HG03095 (cell line): ENCODE measurements around the gene HBP1.
"Not testable (repeated sequence)": the region's sequence is repeated elsewhere in the genome, so short reads cannot be mapped to it uniquely, and the experiment has no call there.

Experiments used
- ATAC-seq: cut with Tn5 transposase; IDR thresholded peaks from one replicate; pipeline ENCODE4 v1.9.1; 2021; ENCODE audit warnings: moderate library complexity; ENCODE audit not compliant: unreplicated experiment

HBP1 gene, protein sequence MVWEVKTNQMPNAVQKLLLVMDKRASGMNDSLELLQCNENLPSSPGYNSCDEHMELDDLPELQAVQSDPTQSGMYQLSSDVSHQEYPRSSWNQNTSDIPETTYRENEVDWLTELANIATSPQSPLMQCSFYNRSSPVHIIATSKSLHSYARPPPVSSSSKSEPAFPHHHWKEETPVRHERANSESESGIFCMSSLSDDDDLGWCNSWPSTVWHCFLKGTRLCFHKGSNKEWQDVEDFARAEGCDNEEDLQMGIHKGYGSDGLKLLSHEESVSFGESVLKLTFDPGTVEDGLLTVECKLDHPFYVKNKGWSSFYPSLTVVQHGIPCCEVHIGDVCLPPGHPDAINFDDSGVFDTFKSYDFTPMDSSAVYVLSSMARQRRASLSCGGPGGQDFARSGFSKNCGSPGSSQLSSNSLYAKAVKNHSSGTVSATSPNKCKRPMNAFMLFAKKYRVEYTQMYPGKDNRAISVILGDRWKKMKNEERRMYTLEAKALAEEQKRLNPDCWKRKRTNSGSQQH

GRCh38 chr7:107168233-107169119, at the start of gene HBP1:
Gene HBP1 (plus strand): TSS chr7:107169003. CDS start chr7:107179894, 10,891 bp downstream.
- ATAC-seq: peak; percentile 87

DNA sequence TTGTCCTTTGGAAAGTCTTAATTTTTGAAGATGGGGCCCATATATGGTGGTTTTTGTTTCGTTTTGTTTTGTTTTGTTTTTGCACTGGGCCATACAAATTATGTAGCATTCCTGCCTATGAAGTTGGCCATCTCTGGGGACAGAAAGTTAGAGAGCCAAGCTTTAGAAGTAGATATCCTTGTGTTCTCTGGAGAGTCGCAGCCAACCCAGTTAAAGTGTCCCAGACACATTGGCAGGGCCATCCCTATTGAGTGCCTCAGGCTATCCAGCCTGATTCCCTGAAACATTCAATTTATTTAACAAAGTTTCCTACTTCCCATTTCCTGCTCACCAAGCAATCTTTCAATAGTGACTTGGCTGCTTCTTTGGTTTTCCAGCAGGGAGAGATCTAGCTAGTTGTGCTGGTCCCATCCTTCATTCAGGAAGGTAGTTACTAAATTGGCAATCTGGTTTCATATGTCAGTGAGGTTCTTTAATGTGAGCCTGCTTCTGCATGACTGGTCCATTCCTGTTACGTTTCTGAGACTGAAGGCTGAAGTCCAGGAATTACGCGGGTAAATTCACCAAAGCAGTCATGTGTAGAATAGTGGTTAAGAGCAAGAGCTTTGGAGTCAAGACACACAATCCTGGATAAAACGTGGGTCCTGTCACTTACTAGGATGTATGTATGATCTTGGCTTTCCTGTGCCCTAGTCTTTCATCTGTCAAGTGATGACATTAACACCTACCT, 49.3 kb upstream of the HBP1 start:
- no peak for ATAC-seq

DNA sequence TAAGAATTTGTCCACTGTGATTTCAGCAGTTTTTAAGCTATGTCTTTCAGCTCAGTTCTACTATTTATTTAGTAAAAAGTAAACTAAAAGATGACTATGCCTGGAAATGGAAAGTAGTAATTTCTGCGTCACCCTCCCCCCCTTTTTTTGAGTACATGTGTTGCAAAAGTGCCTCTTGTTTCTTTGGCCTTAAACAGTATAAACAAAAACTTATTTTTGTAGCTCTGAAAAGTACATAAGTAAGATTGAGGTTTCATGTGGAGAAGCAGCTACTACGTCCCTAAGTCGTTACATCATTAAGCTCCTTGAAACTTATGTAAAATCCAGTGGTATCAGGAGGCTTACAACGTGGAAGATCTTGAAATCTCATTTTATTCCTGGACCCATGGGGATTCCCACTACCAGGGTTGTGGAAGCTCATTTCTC, 46.3 kb upstream of the HBP1 start:
- no peak for ATAC-seq

DNA sequence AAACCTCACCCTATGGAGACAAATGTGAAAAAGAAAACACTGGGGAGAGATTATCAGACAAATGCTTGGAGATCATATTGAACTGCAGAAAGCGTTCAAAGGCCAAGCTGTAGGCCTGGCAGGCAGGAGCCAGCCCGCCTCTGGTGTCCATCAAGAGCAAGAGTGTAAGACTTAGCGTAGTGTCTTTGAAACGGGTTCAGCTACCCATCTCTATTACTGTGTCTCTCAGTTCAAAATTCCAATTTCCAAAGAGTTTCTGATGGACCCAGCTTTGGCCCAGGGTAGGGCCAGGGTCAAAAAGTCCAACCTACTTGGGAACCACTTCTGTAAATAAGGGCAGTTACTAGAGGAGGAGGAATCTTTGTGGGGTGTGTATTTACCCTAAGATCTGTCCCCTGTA, 45.4 kb upstream of the HBP1 start:
- ATAC-seq: no peak

- no peak for ATAC-seq
Observed at GRCh38 chr7:107125475-107125874, 43.3 kb upstream of the HBP1 start.

DNA sequence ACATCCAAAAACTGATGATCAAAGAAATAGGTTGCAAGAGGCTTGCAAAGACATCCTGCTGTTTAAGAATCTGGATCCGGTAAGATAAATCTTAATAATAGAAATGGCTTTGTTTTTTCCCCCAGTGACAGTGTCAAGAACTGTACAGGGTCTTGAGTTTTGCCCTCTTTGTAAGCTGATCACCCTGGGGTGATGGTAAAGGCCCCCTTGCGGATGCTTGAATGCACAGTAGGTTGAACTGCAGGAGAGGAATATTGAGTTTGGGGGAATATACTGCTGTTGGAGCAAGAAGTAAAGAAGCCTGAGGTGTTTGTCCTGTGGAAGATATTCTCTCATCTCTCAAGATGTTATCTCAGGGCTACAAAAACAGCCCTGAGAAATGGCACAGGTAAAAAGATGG, 40.6 kb upstream of the HBP1 start:
- no peak for ATAC-seq

DNA sequence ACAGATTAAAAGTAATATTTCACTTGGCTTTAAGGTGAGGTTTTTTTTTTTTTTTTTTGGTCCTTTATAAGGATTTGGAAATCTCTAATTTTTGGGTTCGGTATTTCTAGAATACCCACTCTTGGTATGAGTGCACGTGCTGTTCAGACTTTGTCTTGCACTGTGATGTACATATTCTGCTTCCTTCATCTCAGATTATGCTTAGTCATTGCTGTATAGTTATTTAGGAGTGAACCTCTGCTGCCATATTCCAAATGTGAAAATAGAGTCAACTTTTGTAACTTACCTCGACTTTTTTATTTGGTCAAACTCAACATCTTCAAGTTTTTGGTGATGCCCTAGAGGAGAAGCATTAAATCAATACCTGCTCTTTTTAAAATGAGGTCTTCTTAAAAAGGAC, 40.1 kb upstream of the HBP1 start:
- no peak for ATAC-seq

DNA sequence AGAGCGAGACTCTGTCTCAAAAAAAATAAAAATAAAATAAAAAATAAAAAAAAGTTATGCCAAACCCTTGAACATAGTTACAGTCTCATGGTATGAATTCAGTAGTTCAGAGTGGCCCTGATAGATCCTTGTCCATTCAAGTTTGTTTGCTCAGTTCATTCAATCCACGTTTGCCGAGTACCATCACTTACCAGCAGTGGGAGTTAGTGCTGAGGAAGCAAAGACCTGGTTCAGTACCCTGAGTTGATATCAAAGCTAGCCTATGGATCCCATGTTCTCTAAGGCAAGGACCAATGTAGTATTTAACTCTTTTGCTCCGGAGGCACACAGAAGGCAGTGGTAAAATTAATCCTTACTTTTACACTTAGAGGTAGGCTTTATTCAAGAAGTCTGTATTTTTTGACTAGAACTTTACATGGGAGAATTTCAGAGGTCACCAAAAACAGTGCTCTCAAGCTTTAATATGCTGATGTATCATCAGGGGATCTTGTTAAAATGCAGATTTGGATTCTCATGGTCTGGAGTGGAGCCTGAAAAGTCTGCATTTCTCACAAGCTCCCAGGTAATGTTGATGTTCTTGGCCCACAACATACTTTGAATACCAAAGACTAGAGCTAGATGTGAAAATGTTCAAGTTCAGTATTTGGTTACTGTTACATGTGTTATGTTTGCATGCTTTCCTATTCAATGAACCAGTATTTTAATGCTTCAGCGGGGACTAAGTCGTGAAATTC, 38.1 kb upstream of the HBP1 start:
- ATAC-seq: no peak

- ATAC-seq: no peak
Observed at GRCh38 chr7:107133396-107133795, 35.4 kb upstream of the HBP1 start.

DNA sequence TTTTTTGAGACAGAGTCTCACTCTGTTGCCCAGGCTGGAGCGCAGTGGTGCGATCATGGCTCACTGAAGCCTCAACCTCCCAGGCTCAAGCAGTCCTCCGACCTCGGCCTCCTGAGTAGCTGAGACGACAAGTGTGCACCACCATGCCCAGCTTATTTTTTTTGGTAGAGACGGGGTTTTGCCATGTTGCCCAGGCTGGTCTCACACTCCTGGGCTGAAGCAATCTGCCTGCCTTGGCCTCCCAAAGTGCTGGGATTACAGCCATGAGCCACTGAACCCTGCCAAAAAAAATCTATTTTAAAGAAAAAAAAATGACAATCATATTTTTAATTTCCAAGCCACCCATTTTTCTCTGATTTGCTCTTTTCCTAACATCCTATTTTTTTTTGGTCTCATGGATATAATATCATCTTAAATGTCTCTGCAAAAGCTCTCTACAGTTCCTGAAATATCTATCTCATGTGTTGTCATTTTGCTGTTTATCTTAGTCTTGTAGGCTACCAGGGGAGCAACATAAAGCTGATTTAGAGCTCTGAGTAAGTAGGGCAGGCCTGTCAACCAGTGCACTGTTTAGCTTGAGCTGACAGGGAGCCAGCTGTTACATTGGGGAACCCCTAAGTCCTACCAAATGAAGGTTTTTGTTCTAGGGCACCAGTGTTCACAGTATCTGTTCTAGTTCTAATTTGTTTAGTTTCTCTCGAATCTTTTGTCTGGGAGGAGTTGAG, 29.9 kb upstream of the HBP1 start:
- no peak for ATAC-seq

GRCh38 chr7:107143875-107144274, 24.9 kb upstream of the HBP1 start:
- ATAC-seq: not testable (repeated sequence)

GRCh38 chr7:107145067-107145838, 23.6 kb upstream of the HBP1 start:
- ATAC-seq: no peak

GRCh38 chr7:107147464-107148393, 21.1 kb upstream of the HBP1 start:
- no peak for ATAC-seq

- no peak for ATAC-seq
Observed at GRCh38 chr7:107148721-107149120, 20.1 kb upstream of the HBP1 start.

- no peak for ATAC-seq
Observed at GRCh38 chr7:107149863-107150262, 18.9 kb upstream of the HBP1 start.

DNA sequence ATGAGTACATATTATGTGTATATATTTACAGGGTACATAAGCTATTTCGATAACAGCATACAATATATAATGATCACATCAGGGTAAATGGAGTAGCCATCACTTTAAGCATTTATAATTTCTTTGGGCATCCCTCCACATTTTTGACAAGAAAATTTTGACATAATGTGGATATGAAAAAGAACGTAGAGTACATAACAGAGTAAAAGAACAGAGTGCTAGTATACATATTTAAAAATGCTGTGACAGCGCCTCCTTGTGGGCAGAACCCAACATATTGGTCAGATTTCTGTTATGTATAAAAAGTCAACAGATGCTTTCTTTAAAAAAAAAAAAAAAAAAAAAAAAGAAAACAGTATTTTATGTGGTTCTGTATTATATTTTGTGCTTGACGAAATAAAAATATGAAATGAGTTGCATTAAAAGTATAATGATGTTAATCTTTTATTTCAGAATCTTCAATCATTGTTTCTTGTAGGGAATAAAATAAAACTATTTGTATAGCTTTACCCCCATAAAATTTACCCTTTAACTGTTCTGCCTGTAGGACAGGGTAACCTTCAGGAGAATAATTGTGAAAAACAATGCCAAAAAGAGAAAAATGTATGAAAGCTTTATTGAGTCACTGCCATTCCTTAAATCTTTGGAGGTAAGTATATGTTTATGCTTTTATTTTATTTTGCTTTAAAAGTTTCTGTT, 18.3 kb upstream of the HBP1 start:
- no peak for ATAC-seq

DNA sequence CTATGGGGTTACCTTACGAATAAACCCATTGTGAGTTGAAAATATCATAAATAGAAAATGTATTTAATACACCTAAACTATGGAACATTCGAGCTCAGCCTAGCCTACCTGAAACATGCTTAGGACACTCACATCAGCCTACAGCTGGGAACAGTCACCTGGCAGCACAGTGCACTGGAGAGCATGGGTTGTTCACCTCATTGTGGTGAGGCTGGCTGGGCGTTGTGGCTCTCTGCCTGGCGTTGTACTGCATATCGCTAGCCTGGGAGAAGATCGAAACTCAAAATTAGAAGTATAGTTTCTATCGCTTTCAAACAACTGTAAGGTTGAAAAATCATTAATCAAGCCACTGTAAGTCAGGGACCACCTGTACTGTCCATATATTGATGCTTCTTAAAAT, 17.3 kb upstream of the HBP1 start:
- no peak for ATAC-seq
